Panc1 (cell line): ENCODE results near the gene SUGCT. TPM values are rescaled to one million over a fixed set of nuclear protein-coding genes. Genes with fewer than 3 reads are reported as not detected.

Experiments used
- ATAC-seq: fragments of 200-7000 bp; cut with Tn5 transposase; 2 replicates; pipeline ENCODE4 v1.9.1; 2020; ENCODE audit warnings: mild to moderate bottlenecking, moderate library complexity
- BruUV-seq: library from RNA; stranded (reverse); fragments of 400-500 nt; replicated peaks from 2 replicates; lab custom pipeline; 2021; lab: Mats Ljungman, UMichigan
- CTCF ChIA-PET: fragments of 300-600 bp; sonication (Branson Sonifier 250); formaldehyde crosslinking; loops from one replicate; lab custom pipeline; 2022; ENCODE audit warnings: antibody characterized with exemption; lab: Charles Lee
- POLR2A ChIA-PET: fragments of 300-600 bp; sonication (Branson Sonifier 250); formaldehyde crosslinking; loops from one replicate; lab custom pipeline; 2022; ENCODE audit warnings: antibody characterized with exemption; lab: Charles Lee
- DNase-seq: peaks from one replicate; pipeline ENCODE4 v3.0.0-alpha.2; 2010; ENCODE audit warnings: low read depth, low spot score
- H3K27ac ChIP-seq: 2 replicates; pipeline ENCODE4 v1.5.1; 2011; ENCODE audit warnings: mild to moderate bottlenecking, low read length, inconsistent platforms
- H3K27me3 ChIP-seq: fragments of 200-500 bp; sonication (Bioruptor generic); 2 replicates; pipeline ENCODE4 v1.6.0; 2014; ENCODE audit warnings: low read length, inconsistent platforms; ENCODE audit not compliant: control insufficient read depth, insufficient read depth
- H3K36me3 ChIP-seq: fragments of 200-500 bp; sonication (Bioruptor generic); 2 replicates; pipeline ENCODE4 v1.5.1; 2014; ENCODE audit warnings: inconsistent platforms, mild to moderate bottlenecking, low read length, moderate library complexity; ENCODE audit not compliant: control insufficient read depth, insufficient read depth
- H3K4me1 ChIP-seq: 2 replicates; pipeline ENCODE4 v1.5.1; 2011; ENCODE audit warnings: inconsistent platforms, mild to moderate bottlenecking, low read length, moderate library complexity; ENCODE audit not compliant: control insufficient read depth, insufficient read depth
- H3K4me3 ChIP-seq, 2 experiments: 2 replicates each; pipeline ENCODE4 v1.5.1; 2011 to 2012; ENCODE audit warnings: low read depth in 2 of 2, low read length in 2 of 2, mild to moderate bottlenecking in 2 of 2, inconsistent platforms in 1 of 2, moderate library complexity in 1 of 2
- H3K9me3 ChIP-seq: fragments of 200-500 bp; sonication (Bioruptor generic); 2 replicates; pipeline ENCODE4 v1.5.1; 2014; ENCODE audit warnings: low read depth, mild to moderate bottlenecking, inconsistent platforms, low read length, moderate library complexity; ENCODE audit not compliant: control insufficient read depth, insufficient read depth
- POLR2AphosphoS5 ChIP-seq: IDR thresholded peaks from 2 replicates; pipeline ENCODE4 v1.6.1; 2012; ENCODE audit warnings: mild to moderate bottlenecking, low read depth, low read length, moderate library complexity
- SIN3A ChIP-seq: IDR thresholded peaks from 2 replicates; pipeline ENCODE4 v1.6.1; 2012; ENCODE audit warnings: low read depth, mild to moderate bottlenecking, low read length, moderate library complexity, borderline replicate concordance; ENCODE audit not compliant: insufficient read depth
- TCF7L2 ChIP-seq: IDR thresholded peaks from 2 replicates; pipeline ENCODE4 v1.6.1; 2011; ENCODE audit warnings: mild to moderate bottlenecking, low read depth, low read length, inconsistent platforms
- in situ Hi-C: cut with HindIII; loops from 2 replicates; pipeline ENCODE4 v1.10.0; 2016; ENCODE audit warnings: low sequenced_read_pairs, low pct_unique_long_range_greater_than_20kb
- intact Hi-C: fragments of 100-400 bp; cut with micrococcal nuclease; formaldehyde crosslinking; loops from one replicate; pipeline ENCODE4 v1.10.0; 2022; ENCODE audit not compliant: unreplicated experiment
- total RNA-seq: library from RNA; stranded (reverse); gene quantifications from one replicate; pipeline ENCODE4 v1.2.1, GENCODE V29; 2021; ENCODE audit not compliant: unreplicated experiment
- TF ChIP-seq, protein P1 (sequence below): fragments of 450-650 bp; IDR thresholded peaks from 2 replicates; pipeline ENCODE4 v1.5.1; 2017; ENCODE audit warnings: mild to moderate bottlenecking
- TF ChIP-seq, protein P2 (sequence below), 2 experiments: IDR thresholded peaks; 2 replicates each; pipeline ENCODE4 v1.6.1; 2011 to 2012; ENCODE audit warnings: low read depth in 2 of 2, control low read depth in 1 of 2, low read length in 1 of 2, mild to moderate bottlenecking in 1 of 2, moderate library complexity in 1 of 2; ENCODE audit not compliant: insufficient read depth in 1 of 2

The SUGCT gene
- total RNA-seq, 1 experiment from 2014 or later = 3.1 TPM

GRCh38 chr7:40880581-40880980 lies 745.8 kb downstream of the SUGCT start:
- no peak for ATAC-seq
- Histone ChIP-seq H3K9me3 (no peaks in the 10 kb centered on the region), H3K27me3 (no peaks in the 10 kb centered on the region), H3K36me3 (no peaks in the 10 kb centered on the region), H3K4me3 (no peak overlapping the region), H3K4me1 (no peaks in the 10 kb centered on the region), H3K27ac (no peak overlapping the region)
- intact Hi-C loops = no loop called here
- POLR2A ChIA-PET = no interaction called here
- in situ Hi-C loops = no loop called here
- TF ChIP-seq TCF7L2 (no peak), POLR2AphosphoS5 (no peak), SIN3A (no peak)
- TF ChIP-seq, protein P1, sequence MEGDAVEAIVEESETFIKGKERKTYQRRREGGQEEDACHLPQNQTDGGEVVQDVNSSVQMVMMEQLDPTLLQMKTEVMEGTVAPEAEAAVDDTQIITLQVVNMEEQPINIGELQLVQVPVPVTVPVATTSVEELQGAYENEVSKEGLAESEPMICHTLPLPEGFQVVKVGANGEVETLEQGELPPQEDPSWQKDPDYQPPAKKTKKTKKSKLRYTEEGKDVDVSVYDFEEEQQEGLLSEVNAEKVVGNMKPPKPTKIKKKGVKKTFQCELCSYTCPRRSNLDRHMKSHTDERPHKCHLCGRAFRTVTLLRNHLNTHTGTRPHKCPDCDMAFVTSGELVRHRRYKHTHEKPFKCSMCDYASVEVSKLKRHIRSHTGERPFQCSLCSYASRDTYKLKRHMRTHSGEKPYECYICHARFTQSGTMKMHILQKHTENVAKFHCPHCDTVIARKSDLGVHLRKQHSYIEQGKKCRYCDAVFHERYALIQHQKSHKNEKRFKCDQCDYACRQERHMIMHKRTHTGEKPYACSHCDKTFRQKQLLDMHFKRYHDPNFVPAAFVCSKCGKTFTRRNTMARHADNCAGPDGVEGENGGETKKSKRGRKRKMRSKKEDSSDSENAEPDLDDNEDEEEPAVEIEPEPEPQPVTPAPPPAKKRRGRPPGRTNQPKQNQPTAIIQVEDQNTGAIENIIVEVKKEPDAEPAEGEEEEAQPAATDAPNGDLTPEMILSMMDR = no peak
- TF ChIP-seq, protein P2, sequence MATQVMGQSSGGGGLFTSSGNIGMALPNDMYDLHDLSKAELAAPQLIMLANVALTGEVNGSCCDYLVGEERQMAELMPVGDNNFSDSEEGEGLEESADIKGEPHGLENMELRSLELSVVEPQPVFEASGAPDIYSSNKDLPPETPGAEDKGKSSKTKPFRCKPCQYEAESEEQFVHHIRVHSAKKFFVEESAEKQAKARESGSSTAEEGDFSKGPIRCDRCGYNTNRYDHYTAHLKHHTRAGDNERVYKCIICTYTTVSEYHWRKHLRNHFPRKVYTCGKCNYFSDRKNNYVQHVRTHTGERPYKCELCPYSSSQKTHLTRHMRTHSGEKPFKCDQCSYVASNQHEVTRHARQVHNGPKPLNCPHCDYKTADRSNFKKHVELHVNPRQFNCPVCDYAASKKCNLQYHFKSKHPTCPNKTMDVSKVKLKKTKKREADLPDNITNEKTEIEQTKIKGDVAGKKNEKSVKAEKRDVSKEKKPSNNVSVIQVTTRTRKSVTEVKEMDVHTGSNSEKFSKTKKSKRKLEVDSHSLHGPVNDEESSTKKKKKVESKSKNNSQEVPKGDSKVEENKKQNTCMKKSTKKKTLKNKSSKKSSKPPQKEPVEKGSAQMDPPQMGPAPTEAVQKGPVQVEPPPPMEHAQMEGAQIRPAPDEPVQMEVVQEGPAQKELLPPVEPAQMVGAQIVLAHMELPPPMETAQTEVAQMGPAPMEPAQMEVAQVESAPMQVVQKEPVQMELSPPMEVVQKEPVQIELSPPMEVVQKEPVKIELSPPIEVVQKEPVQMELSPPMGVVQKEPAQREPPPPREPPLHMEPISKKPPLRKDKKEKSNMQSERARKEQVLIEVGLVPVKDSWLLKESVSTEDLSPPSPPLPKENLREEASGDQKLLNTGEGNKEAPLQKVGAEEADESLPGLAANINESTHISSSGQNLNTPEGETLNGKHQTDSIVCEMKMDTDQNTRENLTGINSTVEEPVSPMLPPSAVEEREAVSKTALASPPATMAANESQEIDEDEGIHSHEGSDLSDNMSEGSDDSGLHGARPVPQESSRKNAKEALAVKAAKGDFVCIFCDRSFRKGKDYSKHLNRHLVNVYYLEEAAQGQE (IDR thresholded peaks at IDR 0.05; ENCODE audit: insufficient read depth in 1 of 2, low read depth in 2 of 2, low read length in 1 of 2) = no peak
- CTCF ChIA-PET = no interaction called here
- DNase-seq = no peak
- no TSS peak for BruUV-seq

DNA sequence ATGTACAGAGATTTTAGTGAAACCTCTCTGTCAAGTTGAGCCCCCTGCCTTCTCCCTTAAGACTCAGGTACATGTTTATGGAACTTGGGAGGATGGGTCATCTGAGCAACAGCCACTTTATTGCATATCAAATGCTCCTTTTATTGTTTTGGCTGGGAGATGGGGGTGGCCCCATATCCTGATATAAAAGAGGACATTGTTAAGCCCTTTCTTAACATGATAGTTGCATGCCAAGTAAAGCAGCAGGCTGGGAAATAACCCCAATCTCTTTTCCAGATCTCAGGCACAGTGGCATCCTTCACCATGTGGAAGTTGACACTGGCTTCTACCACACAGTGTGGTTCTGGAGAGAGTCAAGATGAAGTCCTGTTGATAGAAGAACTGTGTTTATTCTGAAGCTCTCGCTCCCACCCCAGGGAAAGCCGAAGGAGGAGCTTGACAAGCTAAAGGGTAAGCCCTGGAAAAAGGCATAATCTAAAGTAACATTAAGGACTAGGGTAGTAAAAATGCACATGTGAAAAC lies 746.7 kb downstream of the SUGCT start:
- Histone ChIP-seq H3K9me3 (no peaks in the 10 kb centered on the region), H3K36me3 (no peaks in the 10 kb centered on the region), H3K4me1 (no peaks in the 10 kb centered on the region), H3K27me3 (no peaks in the 10 kb centered on the region), H3K27ac (no peak overlapping the region), H3K4me3 (no peak overlapping the region)
- intact Hi-C loops = no loop called here
- no TSS peak for BruUV-seq
- ChIA-PET POLR2A (no interaction called here), CTCF (no interaction called here)
- ATAC-seq = no peak
- TF ChIP-seq SIN3A = no peak
- no peak for TF ChIP-seq TCF7L2
- TF ChIP-seq POLR2AphosphoS5 = no peak
- TF ChIP-seq, protein P1 = no peak
- TF ChIP-seq, protein P2 (IDR thresholded peaks at IDR 0.05; ENCODE audit: insufficient read depth in 1 of 2, low read depth in 2 of 2, low read length in 1 of 2) = no peak
- in situ Hi-C loops = no loop called here
- no peak for DNase-seq
